ENCODE measurements around the gene PLPP4.

- TF ChIP-seq, protein P1, sequence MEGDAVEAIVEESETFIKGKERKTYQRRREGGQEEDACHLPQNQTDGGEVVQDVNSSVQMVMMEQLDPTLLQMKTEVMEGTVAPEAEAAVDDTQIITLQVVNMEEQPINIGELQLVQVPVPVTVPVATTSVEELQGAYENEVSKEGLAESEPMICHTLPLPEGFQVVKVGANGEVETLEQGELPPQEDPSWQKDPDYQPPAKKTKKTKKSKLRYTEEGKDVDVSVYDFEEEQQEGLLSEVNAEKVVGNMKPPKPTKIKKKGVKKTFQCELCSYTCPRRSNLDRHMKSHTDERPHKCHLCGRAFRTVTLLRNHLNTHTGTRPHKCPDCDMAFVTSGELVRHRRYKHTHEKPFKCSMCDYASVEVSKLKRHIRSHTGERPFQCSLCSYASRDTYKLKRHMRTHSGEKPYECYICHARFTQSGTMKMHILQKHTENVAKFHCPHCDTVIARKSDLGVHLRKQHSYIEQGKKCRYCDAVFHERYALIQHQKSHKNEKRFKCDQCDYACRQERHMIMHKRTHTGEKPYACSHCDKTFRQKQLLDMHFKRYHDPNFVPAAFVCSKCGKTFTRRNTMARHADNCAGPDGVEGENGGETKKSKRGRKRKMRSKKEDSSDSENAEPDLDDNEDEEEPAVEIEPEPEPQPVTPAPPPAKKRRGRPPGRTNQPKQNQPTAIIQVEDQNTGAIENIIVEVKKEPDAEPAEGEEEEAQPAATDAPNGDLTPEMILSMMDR (IDR thresholded peaks at IDR 0.05) = no peak
- no peak for TF ChIP-seq POLR2A (IDR thresholded peaks at IDR 0.05)
- no peak for TF ChIP-seq EP300 (IDR thresholded peaks at IDR 0.05; ENCODE audit: low read depth)
- no peak for TF ChIP-seq POLR2AphosphoS5 (IDR thresholded peaks at IDR 0.05)
Observed at GRCh38 chr10:120530699-120531098, 73.7 kb downstream of the PLPP4 start.

Measured in transverse colon (tissue), 4 donors.